H1 (cell line): Measurements from ENCODE around the gene SLC27A1. TPM values are rescaled to one million over a fixed set of nuclear protein-coding genes. Genes with fewer than 3 reads are reported as not detected.

Experiments used
- CTCF ChIA-PET: fragments of 300-600 bp; sonication (Branson Sonifier 250); formaldehyde crosslinking; loops from one replicate; lab custom pipeline; 2021; ENCODE audit not compliant: partially characterized antibody; lab: Charles Lee
- POLR2A ChIA-PET: fragments of 300-600 bp; sonication (Branson Sonifier 250); formaldehyde crosslinking; loops from one replicate; lab custom pipeline; 2021; ENCODE audit warnings: inconsistent platforms; ENCODE audit not compliant: partially characterized antibody; lab: Charles Lee
- DNase-seq, 2 experiments: peaks; one replicate each; pipeline versions ENCODE4 v3.0.0 to v3.0.0-alpha.2; 2010 to 2022; ENCODE audit warnings: low spot score in 2 of 2, low read depth in 1 of 2, mixed read lengths in 1 of 2
- FAIRE-seq: peaks from 2 replicates; lab custom pipeline; 2011; peaks lifted over from hg19 to GRCh38; lab: Jason Lieb, UNC
- H2AFZ ChIP-seq: 2 replicates; pipeline ENCODE4 v1.8.1; 2012; ENCODE audit warnings: low read length, inconsistent platforms
- H2AK5ac ChIP-seq: 2 replicates; pipeline ENCODE4 v1.6.1; 2013; ENCODE audit warnings: low read depth, low read length
- H2BK120ac ChIP-seq: replicated peaks from 2 replicates; pipeline ENCODE3; 2013; ENCODE audit warnings: low read depth, low read length, inconsistent platforms
- H2BK12ac ChIP-seq: 2 replicates; pipeline ENCODE4 v1.6.1; 2013; ENCODE audit warnings: low read depth, low read length
- H2BK15ac ChIP-seq: 2 replicates; pipeline ENCODE4 v1.6.1; 2013; ENCODE audit warnings: low read length
- H2BK20ac ChIP-seq: 2 replicates; pipeline ENCODE4 v1.6.1; 2013; ENCODE audit warnings: low read length
- H2BK5ac ChIP-seq: 2 replicates; pipeline ENCODE4 v1.6.1; 2013; ENCODE audit warnings: low read depth, low read length
- H3K14ac ChIP-seq: 2 replicates; pipeline ENCODE4 v1.6.1; 2013; ENCODE audit warnings: inconsistent platforms; ENCODE audit not compliant: insufficient read length
- H3K18ac ChIP-seq: 2 replicates; pipeline ENCODE4 v1.6.1; 2013; ENCODE audit warnings: low read length; ENCODE audit errors: extremely low read depth
- H3K23ac ChIP-seq: 2 replicates; pipeline ENCODE4 v1.6.1; 2013; ENCODE audit warnings: inconsistent platforms; ENCODE audit not compliant: insufficient read length
- H3K23me2 ChIP-seq: 2 replicates; pipeline ENCODE4 v1.6.1; 2013; ENCODE audit warnings: low read depth, low read length
- H3K27ac ChIP-seq: 2 replicates; pipeline ENCODE4 v1.6.1; 2011; ENCODE audit warnings: low read depth, low read length, inconsistent platforms
- H3K27me3 ChIP-seq, 4 experiments: replicated peaks in 1 of 4; 1 replicate in 1 of 4; 2 replicates in 3 of 4; pipeline versions ENCODE4 v1.6.1 to v1.8.1; 2011 to 2013; ENCODE audit warnings: low read length in 3 of 4, mild to moderate bottlenecking in 3 of 4, inconsistent platforms in 2 of 4, mixed read lengths in 2 of 4, moderate library complexity in 1 of 4; ENCODE audit not compliant: control insufficient read depth in 3 of 4, insufficient read depth in 3 of 4; ENCODE audit errors: extremely low read depth in 1 of 4
- H3K36me3 ChIP-seq, 4 experiments: 2 replicates each; pipeline versions ENCODE4 v1.6.1 to v1.8.1; 2011 to 2013; ENCODE audit warnings: mild to moderate bottlenecking in 4 of 4, low read length in 3 of 4, moderate library complexity in 2 of 4, control low read depth in 1 of 4, inconsistent platforms in 1 of 4; ENCODE audit not compliant: insufficient read depth in 4 of 4, control insufficient read depth in 2 of 4
- H3K4ac ChIP-seq: replicated peaks from 2 replicates; pipeline ENCODE3; 2013; ENCODE audit warnings: low read length, low read depth, mixed read lengths, inconsistent platforms; ENCODE audit not compliant: insufficient read length
- H3K4me1 ChIP-seq, 4 experiments: replicated peaks in 1 of 4; 1 replicate in 1 of 4; 2 replicates in 3 of 4; pipeline versions ENCODE4 v1.6.1 to v1.8.1; 2011 to 2013; ENCODE audit warnings: low read length in 3 of 4, inconsistent platforms in 2 of 4, mixed read lengths in 1 of 4; ENCODE audit not compliant: insufficient read depth in 4 of 4, control insufficient read depth in 3 of 4
- H3K4me2 ChIP-seq, 2 experiments: 2 replicates each; pipeline versions ENCODE4 v1.6.1 to v1.8.1; 2011 to 2013; ENCODE audit warnings: low read depth in 2 of 2, low read length in 2 of 2, control low read depth in 1 of 2, inconsistent platforms in 1 of 2, mild to moderate bottlenecking in 1 of 2; ENCODE audit not compliant: insufficient read depth in 1 of 2
- H3K4me3 ChIP-seq, 4 experiments: fragments of 200-600, 300-600 bp in 1 of 4; sonication (generic), shearing (Covaris generic), sonication (Bioruptor Twin) in 1 of 4; 2 replicates each; pipeline versions ENCODE4 v1.5.1 to v1.8.1; 2011 to 2016; ENCODE audit warnings: low read length in 4 of 4, low read depth in 3 of 4, control low read depth in 2 of 4, inconsistent platforms in 2 of 4, mild to moderate bottlenecking in 2 of 4, mixed read lengths in 1 of 4, moderate library complexity in 1 of 4; ENCODE audit not compliant: insufficient read depth in 2 of 4; ENCODE audit errors: extremely low read depth in 1 of 4
- H3K56ac ChIP-seq: replicated peaks from 2 replicates; pipeline ENCODE3; 2013; ENCODE audit warnings: low read depth, mild to moderate bottlenecking, mixed read lengths, low read length, inconsistent platforms; ENCODE audit not compliant: insufficient read length
- H3K79me1 ChIP-seq: 2 replicates; pipeline ENCODE4 v1.6.1; 2013; ENCODE audit warnings: low read depth, low read length, control low read depth
- H3K79me2 ChIP-seq, 2 experiments: 2 replicates each; pipeline versions ENCODE4 v1.6.1 to v1.8.1; 2012 to 2013; ENCODE audit warnings: low read length in 2 of 2, mild to moderate bottlenecking in 2 of 2, inconsistent platforms in 1 of 2; ENCODE audit not compliant: insufficient read depth in 2 of 2, control insufficient read depth in 1 of 2
- H3K9ac ChIP-seq, 4 experiments: replicated peaks in 1 of 4; 1 replicate in 1 of 4; 2 replicates in 3 of 4; pipeline versions ENCODE4 v1.6.1 to v1.8.1; 2011 to 2013; ENCODE audit warnings: low read depth in 3 of 4, low read length in 3 of 4, control low read depth in 2 of 4, mild to moderate bottlenecking in 2 of 4, moderate library complexity in 2 of 4, inconsistent platforms in 1 of 4; ENCODE audit errors: extremely low read depth in 1 of 4
- H3K9me3 ChIP-seq, 2 experiments: 2 replicates each; pipeline versions ENCODE4 v1.6.1 to v1.8.1; 2012 to 2013; ENCODE audit warnings: mild to moderate bottlenecking in 2 of 2, moderate library complexity in 2 of 2, control low read depth in 1 of 2, inconsistent platforms in 1 of 2, low read depth in 1 of 2, low read length in 1 of 2, mixed read lengths in 1 of 2; ENCODE audit not compliant: insufficient read depth in 2 of 2
- H4K20me1 ChIP-seq, 2 experiments: replicated peaks in 1 of 2; 2 replicates each; pipeline versions ENCODE3 to v1.8.1; 2011 to 2013; ENCODE audit warnings: inconsistent platforms in 2 of 2, low read length in 2 of 2, mild to moderate bottlenecking in 1 of 2; ENCODE audit not compliant: insufficient read depth in 2 of 2, control insufficient read depth in 1 of 2
- H4K5ac ChIP-seq: 2 replicates; pipeline ENCODE4 v1.6.1; 2013; ENCODE audit warnings: low read length, low read depth, mixed read lengths, inconsistent platforms; ENCODE audit not compliant: insufficient read length
- H4K8ac ChIP-seq: 2 replicates; pipeline ENCODE4 v1.8.0; 2013; ENCODE audit warnings: mild to moderate bottlenecking, moderate library complexity, low read length, inconsistent platforms; ENCODE audit not compliant: insufficient read depth; ENCODE audit errors: extremely low read depth
- H4K91ac ChIP-seq: replicated peaks from 2 replicates; pipeline ENCODE3; 2013; ENCODE audit warnings: low read length, mixed read lengths, inconsistent platforms; ENCODE audit not compliant: insufficient read length
- CBX8 ChIP-seq: fragments of 300-800, 300-1000 bp; sonication (generic); IDR thresholded peaks from 2 replicates; pipeline ENCODE4 v1.7.1; 2016; ENCODE audit warnings: low read depth, low read length, borderline replicate concordance
- CHD2 ChIP-seq: IDR thresholded peaks from 2 replicates; pipeline ENCODE4 v1.6.1; 2012; ENCODE audit warnings: low read length, improper control_type of control experiment
- EGR1 ChIP-seq: IDR thresholded peaks from 2 replicates; pipeline ENCODE4 v1.6.1; 2011; ENCODE audit warnings: low read depth, low read length, borderline replicate concordance
- GABPA ChIP-seq: IDR thresholded peaks from 2 replicates; pipeline ENCODE4 v1.6.1; 2011; ENCODE audit warnings: mild to moderate bottlenecking, low read length, moderate library complexity, borderline replicate concordance; ENCODE audit not compliant: insufficient read depth
- HDAC6 ChIP-seq: IDR thresholded peaks from one replicate; pipeline ENCODE4 v1.7.1; 2012; ENCODE audit warnings: low read depth, mild to moderate bottlenecking, inconsistent platforms, low read length, moderate library complexity
- POU5F1 ChIP-seq: IDR thresholded peaks from 2 replicates; pipeline ENCODE4 v1.6.1; 2011; ENCODE audit warnings: low read depth, mild to moderate bottlenecking, low read length, moderate library complexity
- RXRA ChIP-seq: IDR thresholded peaks from 2 replicates; pipeline ENCODE4 v1.6.1; 2011; ENCODE audit warnings: low read depth, mild to moderate bottlenecking, low read length, moderate library complexity; ENCODE audit not compliant: insufficient read depth
- SIX5 ChIP-seq: IDR thresholded peaks from 2 replicates; pipeline ENCODE4 v1.6.1; 2011; ENCODE audit warnings: mild to moderate bottlenecking, low read depth, low read length
- TAF1 ChIP-seq: IDR thresholded peaks from 2 replicates; pipeline ENCODE4 v1.6.1; 2011; ENCODE audit warnings: mild to moderate bottlenecking, low read depth, low read length
- TAF7 ChIP-seq: optimal IDR thresholded peaks from 2 replicates; pipeline ENCODE3; 2011; ENCODE audit warnings: low read depth, mild to moderate bottlenecking, inconsistent platforms, low read length, moderate library complexity, borderline replicate concordance
- TEAD4 ChIP-seq: IDR thresholded peaks from 2 replicates; pipeline ENCODE4 v1.6.1; 2012; ENCODE audit warnings: low read depth, low read length, inconsistent platforms, mixed read lengths
- WGBS, 2 experiments: shearing (Covaris generic) in 1 of 2; methylation state at CpG; one replicate each; pipeline versions ENCODE4 v1.1.6 to v1.1.7; 2013 to 2015; ENCODE audit warnings: low lambda C conversion rate in 2 of 2, mixed read lengths in 2 of 2, inconsistent platforms in 1 of 2, low coverage in 1 of 2, missing lambda C conversion rate in 1 of 2; ENCODE audit not compliant: insufficient replicate concordance in 2 of 2, insufficient coverage in 1 of 2, insufficient read length in 1 of 2; ENCODE audit errors: extremely low coverage in 1 of 2, missing lambda C conversion rate in 1 of 2; 5-methylcytosine and 5-hydroxymethylcytosine counted together
- polyA plus RNA-seq, 7 experiments: library from polyadenylated mRNA; depleted of rRNA in 3 of 7; stranded (reverse) in 5 of 7; unstranded in 2 of 7; fragments of >200 nt in 5 of 7; fragments of 200-250 nt in 2 of 7; gene quantifications; 1 replicate in 5 of 7; 2 replicates in 1 of 7; 4 replicates in 1 of 7; pipeline versions ENCODE4 v1.2.1 to v1.2.3, GENCODE V29; 2011 to 2013; ENCODE audit warnings: missing spikeins in 2 of 7, mixed read lengths in 2 of 7
- total RNA-seq: library from RNA; stranded (reverse); fragmentation: NEBNext Ultra II Directional; extraction: Animal tissue kit (Norgen Biotek cat#: 25700); gene quantifications from 2 replicates; pipeline ENCODE4 v1.2.1, GENCODE V29; 2021

The SLC27A1 gene
- total and polyA plus RNA-seq, 2 of the 8 experiments (the other 6 are each of a cell fraction or from before 2014, with no cell fraction given), result 7.5 to 9.1 TPM

DNA sequence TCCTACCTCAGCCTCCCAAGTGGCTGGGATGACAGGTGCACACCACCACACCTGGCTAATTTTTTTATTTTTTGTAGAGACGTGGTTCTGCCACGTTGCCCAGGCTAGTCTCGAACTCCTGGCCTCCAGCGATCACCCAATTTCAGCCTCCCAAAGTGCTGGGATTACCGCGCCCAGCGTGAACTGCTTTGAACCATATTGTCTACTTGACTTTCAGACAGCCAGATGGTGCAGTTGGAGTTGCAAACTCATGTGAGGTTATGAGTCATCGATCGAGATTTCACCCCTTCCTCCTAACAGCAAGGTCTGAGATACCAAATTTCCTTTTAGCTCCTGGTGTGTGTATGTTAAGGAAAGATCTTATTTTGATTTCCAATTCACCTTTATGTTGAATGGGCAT lies 2.7 kb downstream of the SLC27A1 start:
- Histone ChIP-seq H2BK120ac (no peak overlapping the region), H3K4me2 (no peak overlapping the region), H3K23ac (no peak overlapping the region), H2BK20ac (no peak overlapping the region), H3K4ac (no peak overlapping the region), H3K79me2 (no peaks in the 10 kb centered on the region; a peak in 1 of 4 replicates), H3K36me3 (no peaks in the 10 kb centered on the region), H3K27me3 (peaks cover 0 to 11% (median 5%) of the 10 kb centered on the region in 4 experiments; a peak in 3 of 7 replicates), H3K9me3 (no peaks in the 10 kb centered on the region), H4K20me1 (no peaks in the 10 kb centered on the region), H3K23me2 (peaks cover 16% of the 10 kb centered on the region; the same call in 1 of the 2 replicates), H4K5ac (no peak overlapping the region), H2BK15ac (peak overlapping the region; percentile 95; the same call in 1 of the 2 replicates), H3K4me1 (peaks cover 0 to 17% (median 8%) of the 10 kb centered on the region in 4 experiments; a peak in 5 of 7 replicates), H3K27ac (no peak overlapping the region), H3K4me3 (no peak overlapping the region), H3K9ac (no peak overlapping the region), H3K56ac (no peak overlapping the region), H2BK5ac (no peak overlapping the region), H3K18ac (no peak overlapping the region), H2AFZ (no peak overlapping the region), H4K91ac (no peak overlapping the region), H3K79me1 (no peaks in the 10 kb centered on the region), H2BK12ac (no peak overlapping the region), H2AK5ac (no peak overlapping the region), H4K8ac (no peak overlapping the region), H3K14ac (no peak overlapping the region)
- TF ChIP-seq SIX5 (no peak), POU5F1 (no peak), TAF7 (no peak), GABPA (no peak), TEAD4 (no peak), CBX8 (no peak), HDAC6 (no peak), TAF1 (no peak), EGR1 (no peak), RXRA (no peak), CHD2 (no peak)
- ChIA-PET POLR2A (no interaction called here), CTCF (interaction anchor here (1.2 kb wide), 1 partner anchor 79 kb away, joined by 4 read pairs; the partner anchor contains the start of gene CCDC194)
- DNase-seq, result no peak
- FAIRE-seq, result no peak
- 90% methylated on average over 9 of the region's 9 CpGs; no CpG with 5 or more reads in 1 of the 2 experiments for WGBS, 2 experiments
